Ovary (tissue), 9 donors: ENCODE data around the gene NTRK3. TPM values are rescaled to one million over a fixed set of nuclear protein-coding genes. Genes with fewer than 3 reads are reported as not detected.

Source experiments
- DNase-seq, 5 donors: peaks; one replicate each; pipeline ENCODE4 v3.0.0-alpha.2; 2019 to 2020
- H3K27ac ChIP-seq, 2 donors: fragments of 200-600 bp; one replicate each; pipeline versions ENCODE4 v1.5.1 to v1.8.0; 2019 to 2022
- H3K27me3 ChIP-seq: fragments of 200-600 bp; one replicate; pipeline ENCODE4 v1.8.0; 2022
- H3K36me3 ChIP-seq: fragments of 200-600 bp; sonication (generic); one replicate; pipeline ENCODE4 v1.5.1; 2019
- H3K4me1 ChIP-seq: one replicate; pipeline ENCODE4 v1.8.1; 2013; ENCODE audit warnings: mild to moderate bottlenecking, moderate library complexity; ENCODE audit not compliant: insufficient read depth
- H3K4me3 ChIP-seq: fragments of 200-600 bp; sonication (generic); one replicate; pipeline ENCODE4 v1.5.1; 2017
- H3K9me3 ChIP-seq, 2 donors: fragments of 200-600 bp in 1 of 2; sonication (generic) in 1 of 2; one replicate each; pipeline versions ENCODE4 v1.5.1 to v1.8.1; 2013 to 2019; ENCODE audit warnings: mild to moderate bottlenecking in 1 of 2, moderate library complexity in 1 of 2
- CTCF ChIP-seq, 3 donors: fragments of 450-650 bp in 2 of 3; fragments of 200-600 bp in 1 of 3; IDR thresholded peaks; one replicate each; pipeline versions ENCODE4 v1.5.1 to v1.8.0; 2016 to 2022; ENCODE audit warnings: antibody characterized with exemption in 3 of 3, mild to moderate bottlenecking in 1 of 3
- EP300 ChIP-seq: sonication (generic); formaldehyde crosslinking; IDR thresholded peaks from one replicate; pipeline ENCODE4 v1.6.1; 2017; ENCODE audit warnings: antibody characterized with exemption
- POLR2A ChIP-seq: fragments of 450-650 bp; IDR thresholded peaks from one replicate; pipeline ENCODE4 v1.6.1; 2017; ENCODE audit warnings: antibody characterized with exemption, mild to moderate bottlenecking, moderate library complexity
- WGBS, 3 donors: extraction: QIAGEN DNeasy Blood & Tissue Kit in 1 of 3; methylation state at CpG; one replicate each; pipeline versions ENCODE4 v1.1.5 to v1.1.7; 2013 to 2017; 5-methylcytosine and 5-hydroxymethylcytosine counted together
- intact Hi-C, 4 donors: fragments of 100-400 bp; cut with DNase I; formaldehyde crosslinking; loops; one replicate each; pipeline versions ENCODE4 v1.11.0 to v1.15.1; 2022 to 2023
- polyA plus RNA-seq, 2 donors: library from polyadenylated mRNA; stranded (reverse); fragments of 200-250 nt in 1 of 2; fragments of 350-450 nt in 1 of 2; fragmentation: Illumina TruSeq in 1 of 2; extraction: RNeasy Lipid Tissue Mini Kit (QIAGEN cat#74804) in 1 of 2; gene quantifications; one replicate each; pipeline ENCODE4 v1.2.3, GENCODE V29; 2013 to 2014
- total RNA-seq, 7 donors: library from RNA; depleted of rRNA in 2 of 7; stranded (reverse); fragments of >200 nt in 2 of 7; fragmentation: NEBNext Ultra II Directional in 3 of 7; extraction: Animal tissue kit (Norgen Biotek cat#: 25700) in 3 of 7; gene quantifications; one replicate each; pipeline versions ENCODE4 v1.1.0 to v1.2.4, GENCODE V29; 2016 to 2023
- donor health status: DM: no; HTN: no; CAD: no; lungs with moderate emphysema.
- donor health status: DM: no; HTN: no; CAD: no.
- donor health status: Bipolar disorder and iron deficiency.
- donor health status: DM: yes; HTN: yes; CAD: no.
- donor health status: DM: no; HTN: no; CAD: no.
- donor health status: DM: yes; HTN: yes; CAD: no.

The NTRK3 gene
- total and polyA plus RNA-seq, 9 donors, result 0.77 to 14.6 (median 2.7) TPM

GRCh38 chr15:88266170-88266569 lies 9.6 kb upstream of the NTRK3 start:
- 78 to 87% (median 85%) methylated on average over 10 of the region's 10 CpGs for WGBS, 3 donors
- TF ChIP-seq CTCF (IDR thresholded peaks at IDR 0.05) (no peak), EP300 (no peak), POLR2A (no peak)

GRCh38 chr15:88264622-88265021 lies 8.1 kb upstream of the NTRK3 start:
- WGBS, 3 donors, result 53 to 60% (median 53%) methylated on average over 4 of the region's 4 CpGs
- no peaks in the 10 kb centered on the region for H3K36me3 ChIP-seq
- TF ChIP-seq CTCF (IDR thresholded peaks at IDR 0.05), result no peak
- no peak for TF ChIP-seq EP300
- no peak for TF ChIP-seq POLR2A
- H3K27me3 ChIP-seq, result no peaks in the 10 kb centered on the region
- H3K27ac ChIP-seq, result no peak overlapping the region
- H3K9me3 ChIP-seq, result no peaks in the 10 kb centered on the region
- intact Hi-C loops, result no loop called here
- DNase-seq, result no peak
- no peak overlapping the region for H3K4me3 ChIP-seq
- no peaks in the 10 kb centered on the region for H3K4me1 ChIP-seq

More at GRCh38 chr15:88266170-88266569, 9.6 kb upstream of the NTRK3 start:
- H3K27ac ChIP-seq, result no peak overlapping the region
- H3K36me3 ChIP-seq, result no peaks in the 10 kb centered on the region
- no peaks in the 10 kb centered on the region for H3K27me3 ChIP-seq
- intact Hi-C loops, result no loop called here
- no peak for DNase-seq
- H3K9me3 ChIP-seq, result no peaks in the 10 kb centered on the region
- no peak overlapping the region for H3K4me3 ChIP-seq
- no peaks in the 10 kb centered on the region for H3K4me1 ChIP-seq

- 84 to 88% (median 86%) methylated on average over 5 of the region's 5 CpGs for WGBS, 3 donors
- no peak overlapping the region for H3K27ac ChIP-seq
- no peak for DNase-seq
- no peaks in the 10 kb centered on the region for H3K27me3 ChIP-seq
- TF ChIP-seq CTCF (IDR thresholded peaks at IDR 0.05), result no peak
- TF ChIP-seq POLR2A, result no peak
- no peak for TF ChIP-seq EP300
- intact Hi-C loops, result no loop called here
- H3K4me3 ChIP-seq, result no peak overlapping the region
- H3K4me1 ChIP-seq, result peaks cover 2% of the 10 kb centered on the region
- no peaks in the 10 kb centered on the region for H3K36me3 ChIP-seq
- no peaks in the 10 kb centered on the region for H3K9me3 ChIP-seq
Measured at GRCh38 chr15:88262064-88262463, 5.5 kb upstream of the NTRK3 start.

GRCh38 chr15:88258093-88258641 lies 1.6 kb upstream of the NTRK3 start:
- no peaks in the 10 kb centered on the region for H3K36me3 ChIP-seq
- no peaks in the 10 kb centered on the region for H3K9me3 ChIP-seq
- WGBS, 3 donors, result 7 to 15% (median 9%) methylated on average over 17 of the region's 17 CpGs
- no peak for DNase-seq
- TF ChIP-seq POLR2A (no peak), CTCF (IDR thresholded peaks at IDR 0.05) (no peak), EP300 (no peak)
- no peak overlapping the region for H3K27ac ChIP-seq
- no peak overlapping the region for H3K4me3 ChIP-seq
- intact Hi-C loops, result no loop called here
- H3K4me1 ChIP-seq, result peaks cover 2% of the 10 kb centered on the region
- H3K27me3 ChIP-seq, result no peaks in the 10 kb centered on the region
